ENCODE measurements around the gene HOXB3.

DNA sequence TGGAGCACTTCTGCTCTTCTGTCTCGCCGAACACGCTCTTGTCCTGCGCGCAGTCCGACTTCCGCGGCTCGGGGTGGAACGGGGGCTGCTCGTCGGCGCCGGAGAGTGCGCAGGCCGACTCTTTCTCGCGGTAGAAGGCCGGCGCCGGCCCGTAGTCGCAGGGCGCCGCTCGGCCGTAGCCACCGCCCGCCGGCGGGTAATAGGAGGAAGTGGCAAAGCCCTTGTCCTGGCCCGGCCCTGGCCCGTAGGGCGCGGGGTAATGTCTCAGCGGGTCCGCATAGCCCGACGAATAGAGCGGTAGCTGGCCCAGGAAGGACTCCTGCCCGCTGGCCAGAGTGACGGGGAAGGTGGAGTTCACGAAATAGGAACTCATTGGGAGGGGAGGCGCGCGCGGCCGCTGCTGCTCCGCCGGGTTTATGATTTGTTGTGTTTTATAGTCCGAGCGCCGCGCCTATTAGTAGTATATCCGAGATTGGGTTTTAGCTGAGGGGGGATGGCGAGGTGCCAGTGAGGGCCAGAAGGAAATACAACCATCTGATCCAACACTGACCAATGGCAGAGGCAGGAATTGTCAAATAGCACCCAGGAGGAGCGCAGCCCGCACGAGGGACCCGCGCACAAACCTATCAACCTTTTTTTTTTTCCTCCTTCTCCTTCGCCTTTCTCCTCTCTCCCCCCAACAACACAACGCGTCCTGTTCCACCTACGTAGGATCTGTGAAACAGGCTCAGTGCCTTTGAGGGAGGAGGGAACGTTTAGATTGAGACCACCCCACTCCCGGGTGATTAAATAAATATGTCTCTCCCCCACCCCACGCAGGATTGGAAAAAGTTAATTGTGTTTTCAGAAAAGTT lies 8.0 kb upstream of the HOXB3 start:
- TF ChIP-seq, protein P1, sequence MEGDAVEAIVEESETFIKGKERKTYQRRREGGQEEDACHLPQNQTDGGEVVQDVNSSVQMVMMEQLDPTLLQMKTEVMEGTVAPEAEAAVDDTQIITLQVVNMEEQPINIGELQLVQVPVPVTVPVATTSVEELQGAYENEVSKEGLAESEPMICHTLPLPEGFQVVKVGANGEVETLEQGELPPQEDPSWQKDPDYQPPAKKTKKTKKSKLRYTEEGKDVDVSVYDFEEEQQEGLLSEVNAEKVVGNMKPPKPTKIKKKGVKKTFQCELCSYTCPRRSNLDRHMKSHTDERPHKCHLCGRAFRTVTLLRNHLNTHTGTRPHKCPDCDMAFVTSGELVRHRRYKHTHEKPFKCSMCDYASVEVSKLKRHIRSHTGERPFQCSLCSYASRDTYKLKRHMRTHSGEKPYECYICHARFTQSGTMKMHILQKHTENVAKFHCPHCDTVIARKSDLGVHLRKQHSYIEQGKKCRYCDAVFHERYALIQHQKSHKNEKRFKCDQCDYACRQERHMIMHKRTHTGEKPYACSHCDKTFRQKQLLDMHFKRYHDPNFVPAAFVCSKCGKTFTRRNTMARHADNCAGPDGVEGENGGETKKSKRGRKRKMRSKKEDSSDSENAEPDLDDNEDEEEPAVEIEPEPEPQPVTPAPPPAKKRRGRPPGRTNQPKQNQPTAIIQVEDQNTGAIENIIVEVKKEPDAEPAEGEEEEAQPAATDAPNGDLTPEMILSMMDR (conservative IDR thresholded peaks at IDR 0.05) = no peak
- peak; percentile 38; the same call in 1 of the 2 replicates for TF ChIP-seq ZFX (IDR thresholded peaks at IDR 0.05)
